KOPT-K1 (cell line): ENCODE measurements around the gene FUS.
"Not testable (repeated sequence)": the region's sequence is repeated elsewhere in the genome, so short reads cannot be mapped to it uniquely, and the experiment has no call there.

Experiments
- H3K27ac ChIP-seq: fragments of 200-600 bp; sonication (generic); 2 replicates; pipeline ENCODE4 v1.5.1; 2016; ENCODE audit warnings: antibody characterized with exemption, mild to moderate bottlenecking, low read depth, low read length; ENCODE audit not compliant: poor library complexity, severe bottlenecking
- H3K36me3 ChIP-seq: fragments of 200-600 bp; sonication (generic); 2 replicates; pipeline ENCODE4 v1.5.1; 2017; ENCODE audit warnings: antibody characterized with exemption, mild to moderate bottlenecking, low read length, moderate library complexity; ENCODE audit not compliant: insufficient read depth
- H3K9me3 ChIP-seq: fragments of 200-600 bp; sonication (generic); 2 replicates; pipeline ENCODE4 v1.5.1; 2017; ENCODE audit warnings: antibody characterized with exemption, low read length, mild to moderate bottlenecking; ENCODE audit not compliant: insufficient read depth, poor library complexity, severe bottlenecking

FUS gene

DNA sequence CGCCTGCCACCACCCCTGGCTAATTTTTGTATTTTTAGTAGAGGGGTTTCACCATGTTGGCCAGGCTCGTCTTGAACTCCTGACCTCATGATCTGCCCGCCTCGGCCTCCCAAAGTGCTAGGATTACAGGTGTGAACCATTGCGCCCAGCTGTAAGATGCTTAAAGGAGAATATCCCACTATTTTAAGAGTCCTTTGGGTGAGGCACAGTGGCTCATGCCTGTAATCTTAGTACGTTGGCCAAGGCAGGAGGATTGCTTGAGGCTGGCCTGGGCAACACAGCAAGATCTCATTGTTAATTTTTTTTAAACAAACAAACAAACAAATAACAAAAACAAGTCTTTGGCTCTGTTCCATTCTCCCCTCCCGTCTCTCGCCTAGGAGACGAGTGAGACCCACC is 38.9 kb upstream of the FUS start:
- peak overlapping the region; percentile 63 for H3K27ac ChIP-seq
- H3K36me3 ChIP-seq, H3K9me3 ChIP-seq: not testable (repeated sequence)

DNA sequence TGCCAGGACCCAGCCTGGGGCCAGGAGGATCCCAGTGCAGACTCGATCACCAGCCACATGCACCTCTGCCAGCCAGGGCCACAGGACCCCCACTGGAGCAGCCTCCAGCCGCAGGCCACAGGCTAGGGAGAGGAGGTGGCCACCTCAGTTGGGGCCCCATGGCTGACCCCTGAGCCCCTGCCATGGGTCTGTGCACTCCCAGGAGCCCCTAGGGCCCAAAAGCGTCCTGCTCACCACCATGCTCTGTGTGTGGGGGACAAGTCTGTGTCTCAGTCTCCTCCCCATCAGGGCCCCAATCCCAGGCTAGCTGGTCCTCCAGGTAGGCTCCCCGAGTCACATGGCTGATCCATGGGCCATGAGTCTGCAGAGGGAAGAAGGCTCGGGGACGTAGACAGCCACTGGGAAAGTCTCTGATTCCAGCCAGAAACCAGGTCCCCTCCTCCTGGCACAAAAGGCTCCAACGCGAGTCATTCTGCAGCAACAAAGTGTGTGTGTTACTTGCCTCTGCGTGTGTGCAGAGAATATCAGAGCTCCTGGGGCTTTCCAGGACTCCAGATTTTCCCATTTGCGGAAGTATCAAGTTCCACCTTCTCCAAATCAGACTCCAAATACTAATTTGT is 38.3 kb upstream of the FUS start:
- no peaks in the 10 kb centered on the region for H3K9me3 ChIP-seq
- peak overlapping the region; percentile 63 for H3K27ac ChIP-seq
- H3K36me3 ChIP-seq = no peaks in the 10 kb centered on the region

DNA sequence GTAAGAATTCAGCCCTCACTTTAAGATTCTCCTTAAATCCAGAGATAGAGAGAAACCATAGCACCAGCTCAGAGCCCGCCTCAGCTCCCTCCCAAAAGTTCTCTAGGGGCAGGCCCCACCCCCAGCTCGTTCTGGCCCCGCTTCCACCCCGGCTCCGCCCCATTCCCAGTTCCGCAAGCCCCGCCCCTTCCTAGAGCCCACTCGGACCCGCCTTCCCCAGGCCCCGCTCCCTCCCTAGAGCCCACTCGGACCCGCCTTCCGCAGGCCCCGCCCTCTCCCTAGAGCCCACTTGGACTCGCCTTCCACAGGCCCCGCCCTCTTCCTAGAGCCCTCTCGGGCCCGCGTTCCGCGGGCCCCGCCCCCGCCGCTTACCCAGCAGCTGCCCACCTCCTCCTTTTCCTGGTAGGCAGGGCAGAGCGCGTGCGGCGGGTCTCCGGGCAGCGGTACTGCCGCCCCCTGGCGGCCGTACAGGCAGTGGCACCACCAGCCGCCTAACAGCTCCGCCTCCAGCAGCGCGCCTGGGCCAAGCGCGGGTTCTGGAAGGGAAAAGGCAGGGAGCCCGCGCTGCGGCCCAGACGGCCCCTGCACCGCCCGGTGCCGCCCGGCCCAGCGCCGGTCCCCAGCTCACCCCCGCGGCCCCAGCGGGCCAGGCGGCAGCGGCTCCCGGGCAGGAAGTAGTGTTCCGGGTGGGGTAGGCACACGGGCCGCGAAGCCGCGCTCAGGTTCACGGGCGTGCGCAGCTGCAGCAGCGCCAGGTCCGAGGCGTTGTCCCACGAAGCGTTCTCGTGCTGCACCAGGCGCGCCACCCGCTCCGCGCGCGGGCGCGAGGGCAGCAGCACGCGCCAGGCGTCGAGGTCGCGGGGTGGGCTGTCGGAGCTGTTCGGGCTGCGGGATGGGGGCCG is 37.6 kb upstream of the FUS start:
- peak overlapping the region; percentile 66 for H3K27ac ChIP-seq
- no peaks in the 10 kb centered on the region for H3K9me3 ChIP-seq
- H3K36me3 ChIP-seq = no peaks in the 10 kb centered on the region

DNA sequence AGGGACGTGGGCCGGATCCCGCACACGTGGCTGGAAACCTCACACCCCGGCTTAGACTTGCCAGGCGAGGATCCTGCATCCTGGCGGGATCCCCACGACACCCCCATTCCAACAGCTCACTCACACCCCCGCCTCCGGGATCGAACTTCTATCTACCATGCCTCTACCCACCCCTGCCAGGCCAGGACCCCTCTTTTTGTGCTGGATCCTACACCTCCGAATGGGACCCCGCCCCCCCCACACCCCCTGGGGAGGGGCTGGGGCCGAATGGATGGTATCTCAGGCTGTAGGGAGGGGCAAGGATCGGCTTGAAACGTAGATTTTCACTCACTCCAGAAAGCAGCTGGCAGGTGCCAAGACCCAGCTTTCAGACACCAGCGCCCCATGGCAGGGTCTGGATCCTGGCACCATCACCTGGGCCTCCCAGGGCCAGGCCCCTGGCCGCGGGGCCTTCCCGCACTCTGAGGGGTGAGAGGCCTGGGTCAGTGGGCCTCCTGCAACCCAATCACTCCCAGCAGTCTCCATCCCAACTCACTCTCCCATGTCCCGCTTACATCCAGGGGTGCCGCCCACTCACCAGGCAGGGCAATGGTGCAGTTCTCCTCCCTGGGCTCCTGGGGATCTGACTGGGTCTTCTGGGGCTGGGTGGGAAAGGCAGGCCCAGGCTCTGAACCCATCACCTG is 36.8 kb upstream of the FUS start:
- Histone ChIP-seq H3K27ac (peak overlapping the region; percentile 66), H3K9me3 (no peaks in the 10 kb centered on the region), H3K36me3 (no peaks in the 10 kb centered on the region)

DNA sequence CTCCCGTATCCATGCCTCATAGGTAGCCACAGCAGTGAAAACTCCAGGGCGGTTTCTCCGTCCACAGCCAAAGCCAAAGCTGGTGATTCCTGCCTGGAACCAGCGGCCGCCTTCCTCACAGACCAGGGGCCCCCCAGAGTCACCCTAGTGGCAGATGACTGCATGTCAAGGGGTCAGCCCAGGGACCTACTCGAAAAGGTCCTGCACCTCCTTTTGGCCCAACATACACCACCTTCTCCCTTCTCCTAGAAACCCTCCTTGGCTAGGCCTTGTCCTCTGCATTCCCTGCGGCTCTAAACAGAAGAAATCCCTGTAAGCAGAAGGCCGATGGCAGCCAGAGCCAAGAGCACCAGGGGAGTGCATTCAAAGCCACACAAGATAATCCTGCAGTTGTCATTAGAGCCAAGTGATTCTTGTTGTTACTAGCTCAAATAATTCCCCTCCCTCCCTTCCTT is 36.2 kb upstream of the FUS start:
- H3K36me3 ChIP-seq = no peaks in the 10 kb centered on the region

DNA sequence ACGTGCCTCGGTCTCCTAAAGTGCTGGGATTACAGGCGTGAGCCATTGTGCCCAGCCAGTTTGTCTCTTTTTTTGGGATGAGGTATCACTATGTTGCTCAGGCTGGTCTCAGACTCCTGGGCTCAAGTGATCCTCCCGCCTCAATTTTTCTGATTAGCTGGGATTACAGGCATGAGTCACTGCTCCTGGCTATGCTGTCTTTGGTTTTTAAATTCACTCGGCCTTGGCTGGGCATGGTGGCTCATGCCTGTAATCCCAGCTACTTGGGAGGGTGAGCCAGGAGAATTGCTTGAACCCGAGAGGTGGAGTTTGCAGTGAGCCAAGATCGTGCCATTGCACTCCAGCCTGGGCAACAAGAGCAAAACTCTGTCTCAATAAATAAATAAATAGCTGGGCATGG is 35.5 kb upstream of the FUS start:
- H3K9me3 ChIP-seq, H3K27ac ChIP-seq, H3K36me3 ChIP-seq: not testable (repeated sequence)

More for the DNA sequence above, 36.2 kb upstream of the FUS start:
- Histone ChIP-seq H3K9me3 (no peaks in the 10 kb centered on the region), H3K27ac (no peak overlapping the region)

DNA sequence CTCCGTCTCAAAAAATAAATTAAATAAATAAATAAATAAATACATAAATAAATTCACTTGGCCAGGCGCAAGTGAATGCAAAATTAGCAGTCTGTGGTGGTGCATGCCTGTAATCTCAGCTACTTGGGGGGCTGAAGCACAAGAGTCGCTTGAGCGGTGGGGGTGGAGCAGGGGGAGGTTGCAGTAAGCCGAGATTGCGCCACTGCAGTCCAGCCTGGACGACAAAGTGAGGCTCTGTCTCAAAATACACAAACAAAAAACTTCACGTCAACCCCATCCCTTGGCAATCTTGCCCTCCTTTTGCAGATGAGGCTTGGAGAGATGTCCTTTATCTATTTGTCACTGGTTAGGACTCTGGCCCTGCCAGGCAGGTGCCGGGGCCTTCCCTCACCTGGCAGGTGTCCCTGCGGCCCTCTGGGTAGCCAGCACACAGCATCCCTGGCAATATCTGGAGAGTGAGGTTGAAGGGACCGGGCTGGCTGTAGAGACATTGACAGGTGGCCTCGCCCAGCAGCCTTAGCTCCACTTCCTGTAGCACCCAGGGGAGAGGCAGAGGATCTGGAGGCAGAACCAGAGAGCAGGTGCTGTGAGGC is 34.4 kb upstream of the FUS start:
- no peaks in the 10 kb centered on the region for H3K9me3 ChIP-seq
- no peak overlapping the region for H3K27ac ChIP-seq
- no peaks in the 10 kb centered on the region for H3K36me3 ChIP-seq

DNA sequence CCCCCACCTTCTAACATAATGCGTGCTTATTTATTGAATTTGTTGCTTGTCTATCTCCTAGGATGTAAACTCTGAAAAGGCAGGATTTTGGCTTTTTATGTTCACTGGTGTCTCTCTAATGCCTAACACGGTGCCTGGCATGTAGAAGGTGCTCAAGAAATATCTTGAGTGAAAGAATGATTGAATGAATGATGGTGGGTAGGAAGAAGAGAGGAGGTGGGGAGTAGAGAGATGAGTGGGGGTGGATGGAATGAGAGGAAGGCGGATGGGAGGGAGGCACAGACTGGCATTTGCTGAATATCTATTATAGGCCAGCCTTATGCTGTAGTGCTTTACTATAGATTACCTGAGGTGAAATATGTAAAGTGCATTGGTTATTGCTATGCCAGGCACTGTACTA is 32.4 kb upstream of the FUS start:
- H3K9me3 ChIP-seq = no peaks in the 10 kb centered on the region
- H3K27ac ChIP-seq = no peak overlapping the region
- H3K36me3 ChIP-seq = no peaks in the 10 kb centered on the region

DNA sequence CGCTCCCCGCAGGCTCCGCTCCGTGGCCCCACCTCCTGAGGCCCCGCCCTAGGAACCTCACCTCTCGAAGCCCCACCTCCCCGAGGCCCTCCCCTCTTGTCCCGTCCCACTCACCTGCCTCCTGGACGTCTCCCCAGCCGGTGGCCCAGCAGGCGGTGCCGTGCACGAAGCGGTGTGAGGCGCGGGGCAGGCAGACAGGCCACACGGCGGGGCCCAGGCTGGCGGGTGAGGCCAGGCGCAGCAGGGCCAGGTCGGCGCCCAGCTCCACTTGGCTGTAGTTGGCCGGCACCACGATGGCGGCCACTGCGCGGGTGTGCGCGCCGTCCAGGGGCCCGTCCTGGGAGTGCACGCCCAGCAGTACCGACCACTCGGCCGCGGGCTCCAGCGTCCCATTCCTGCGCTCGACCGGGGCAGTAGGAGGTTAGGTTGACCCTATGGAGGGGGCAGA is 31.6 kb upstream of the FUS start:
- Histone ChIP-seq H3K36me3 (no peaks in the 10 kb centered on the region), H3K27ac (no peak overlapping the region), H3K9me3 (no peaks in the 10 kb centered on the region)

DNA sequence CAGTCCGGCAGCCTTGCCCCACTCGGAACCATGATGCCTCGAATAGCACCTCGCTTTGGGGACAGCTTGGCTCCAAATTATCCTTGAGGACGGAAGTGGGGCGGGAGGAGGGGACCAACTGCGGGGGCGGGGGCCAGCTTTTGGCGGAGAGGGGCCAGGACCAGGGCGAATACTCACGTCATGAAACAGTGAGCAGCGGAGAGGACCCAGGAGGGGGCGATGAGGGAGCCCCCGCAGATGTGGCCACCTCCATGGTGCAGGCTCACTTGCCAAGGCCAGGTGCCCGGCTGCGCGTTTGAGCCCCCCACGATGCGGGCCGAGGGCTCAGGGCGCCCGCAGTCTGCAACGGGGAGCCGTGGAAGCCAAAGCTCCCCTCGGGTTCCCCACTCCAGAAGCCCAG is 31.0 kb upstream of the FUS start:
- Histone ChIP-seq H3K27ac (no peak overlapping the region), H3K9me3 (no peaks in the 10 kb centered on the region), H3K36me3 (no peaks in the 10 kb centered on the region)

DNA sequence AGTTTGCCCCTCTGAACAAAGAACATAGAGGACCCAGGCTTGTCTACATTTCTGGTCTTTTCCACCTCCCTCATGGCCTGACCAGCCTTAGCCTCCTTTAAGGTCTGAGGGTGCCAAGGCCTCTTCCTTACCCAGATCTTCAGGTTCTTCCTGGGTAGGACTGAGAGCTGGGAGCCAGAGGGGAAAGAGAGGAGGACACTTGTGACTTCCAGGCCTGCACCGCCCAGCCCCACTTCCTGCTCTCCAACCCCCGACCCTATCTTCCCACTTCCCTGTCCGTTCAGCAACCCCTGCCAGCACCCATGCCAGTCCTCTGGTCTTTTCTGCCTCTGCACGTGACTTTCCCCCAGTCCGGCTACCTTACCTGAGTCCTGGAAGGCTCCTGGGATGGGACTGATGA is 30.6 kb upstream of the FUS start:
- Histone ChIP-seq H3K27ac (no peak overlapping the region), H3K36me3 (no peaks in the 10 kb centered on the region), H3K9me3 (no peaks in the 10 kb centered on the region)

DNA sequence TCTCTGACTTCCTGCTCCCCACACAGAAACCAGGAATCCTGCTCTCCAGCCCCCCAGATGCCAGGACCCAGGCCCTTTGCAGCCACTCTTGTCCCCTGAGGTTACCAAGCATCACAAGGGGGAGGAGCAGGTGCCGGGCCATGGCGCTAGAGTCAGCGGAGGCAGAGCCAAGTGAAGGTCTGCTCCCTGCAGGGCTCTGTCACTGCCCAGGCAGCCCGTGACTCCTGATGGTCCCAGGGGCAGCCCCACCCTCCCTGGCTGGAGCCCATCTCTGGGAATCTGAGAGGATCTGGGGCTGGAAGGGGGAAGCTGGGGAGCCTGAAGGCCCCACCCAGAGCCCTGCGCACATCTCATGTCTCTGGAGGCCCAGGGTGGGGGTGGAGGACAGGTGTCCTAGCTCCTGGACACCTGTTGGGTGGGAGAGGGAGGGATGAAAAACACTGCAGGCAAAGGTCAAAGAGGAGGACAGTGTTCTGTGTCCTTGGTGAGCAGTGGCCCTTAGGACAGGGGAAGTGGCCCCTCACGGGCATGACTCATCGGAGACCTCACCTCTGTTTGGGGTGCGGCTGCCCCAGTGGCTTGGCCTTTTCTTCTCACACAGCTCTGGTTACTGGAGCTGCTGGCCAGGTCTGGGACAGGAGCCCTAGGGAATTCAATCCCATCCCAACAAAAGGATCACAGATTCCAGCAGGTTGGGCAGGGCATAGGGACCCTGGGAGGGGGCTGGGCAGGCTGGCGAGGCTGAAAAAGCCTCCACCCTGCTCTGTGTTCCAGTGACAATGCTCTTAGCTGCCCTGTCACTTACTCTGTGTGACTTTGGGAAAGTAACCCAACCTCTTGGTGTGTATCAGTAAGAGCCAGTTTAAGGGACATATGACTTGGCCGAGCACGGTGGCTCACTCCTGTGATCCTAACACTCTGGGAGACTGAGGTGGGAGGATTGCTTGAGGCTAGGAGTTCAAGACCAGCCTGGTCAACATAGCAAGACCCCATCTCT is 29.7 kb upstream of the FUS start, which contains the start of gene PRSS36:
TSS of gene PRSS36 (minus strand) at position 173 of the 997 bp plus-strand sequence. CDS start at position 142, 31 bp downstream.
- H3K36me3 ChIP-seq = no peaks in the 10 kb centered on the region
- H3K9me3 ChIP-seq = no peaks in the 10 kb centered on the region
- no peak within 1 kb of the TSS for H3K27ac ChIP-seq

DNA sequence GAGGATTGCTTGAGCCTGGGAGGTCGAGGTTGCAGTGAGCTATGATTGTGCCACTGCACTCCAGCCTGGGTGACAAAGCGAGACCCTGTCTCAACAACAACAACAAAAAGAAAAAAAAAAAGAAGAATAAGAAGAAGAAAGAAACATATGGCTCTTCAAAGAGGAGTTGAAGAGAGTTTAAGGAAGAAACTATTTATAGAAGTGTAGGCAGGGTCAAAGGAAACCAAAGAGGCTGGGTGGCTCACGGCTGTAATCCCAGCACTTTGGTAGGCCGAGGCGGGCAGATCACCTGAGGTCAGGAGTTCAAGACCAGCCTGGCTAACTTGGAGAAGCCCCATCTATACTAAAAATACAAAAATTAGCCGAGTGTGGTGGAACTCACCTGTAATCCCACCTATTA is 29.0 kb upstream of the FUS start:
- H3K27ac ChIP-seq, H3K36me3 ChIP-seq, H3K9me3 ChIP-seq: not testable (repeated sequence)

DNA sequence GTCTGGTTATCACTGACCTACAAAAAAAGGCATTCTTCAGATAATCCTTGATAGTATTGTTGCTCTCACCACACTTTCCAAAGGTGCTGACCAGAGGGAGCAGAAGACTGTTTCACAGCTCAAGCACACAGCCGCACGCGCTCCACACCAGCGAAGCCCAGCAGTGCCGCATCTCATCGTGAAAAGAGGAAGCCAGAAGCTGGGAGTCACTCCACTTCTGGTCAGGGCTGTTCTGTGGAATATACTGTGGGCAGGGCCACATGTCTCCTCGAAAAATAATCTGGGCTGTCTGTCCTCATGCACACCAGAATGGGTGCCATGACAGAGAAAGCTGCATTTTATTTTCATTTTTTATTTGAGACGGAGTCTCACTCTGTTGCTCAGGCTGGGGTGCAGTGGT is 22.8 kb upstream of the FUS start:
- H3K27ac ChIP-seq = no peak overlapping the region
- H3K9me3 ChIP-seq = no peaks in the 10 kb centered on the region
- H3K36me3 ChIP-seq = no peaks in the 10 kb centered on the region
